ENCODE results near the gene TRAF7.
A peak's percentile ranks its signal among the peaks of the same experiment; 100 is the strongest.

The TRAF7 gene

GRCh38 chr16:2204416-2205103 lies 49.0 kb downstream of the TRAF7 start:
- H3K27me3 ChIP-seq (ENCODE audit: control insufficient read depth, insufficient read depth, low read length), result no peaks in the 10 kb centered on the region
- no peaks in the 10 kb centered on the region for H3K9me3 ChIP-seq (ENCODE audit: control insufficient read depth, low read length)
- H3K79me2 ChIP-seq, result no peaks in the 10 kb centered on the region
- peak overlapping the region; percentile 74 for H3K9ac ChIP-seq
- peak overlapping the region; percentile 99 for H3K4me3 ChIP-seq (ENCODE audit: low read depth, low read length)
- no peaks in the 10 kb centered on the region for H3K36me3 ChIP-seq (ENCODE audit: control insufficient read depth, insufficient read depth, low read length)
- peak overlapping the region; percentile 96 for H3K4me2 ChIP-seq (ENCODE audit: low read length)
- H2AFZ ChIP-seq, result peak overlapping the region; percentile 95
- no peak for TF ChIP-seq CTCF (IDR thresholded peaks at IDR 0.05)
- peak overlapping the region; percentile 91 for H3K27ac ChIP-seq
- peaks cover 3% of the 10 kb centered on the region for H3K4me1 ChIP-seq

- Histone ChIP-seq H3K4me3 (ENCODE audit: low read depth, low read length) (peak within 1 kb of the TSS; percentile 99), H3K4me2 (ENCODE audit: low read length) (peak within 1 kb of the TSS; percentile 96), H2AFZ (peak within 1 kb of the TSS; percentile 95), H3K27ac (peak within 1 kb of the TSS; percentile 91), H3K4me1 (peaks cover 3% of the 10 kb centered on the region), H3K79me2 (no peaks in the 10 kb centered on the region), H3K9me3 (ENCODE audit: control insufficient read depth, low read length) (no peaks in the 10 kb centered on the region), H3K9ac (peak within 1 kb of the TSS; percentile 74), H3K36me3 (ENCODE audit: control insufficient read depth, insufficient read depth, low read length) (no peaks in the 10 kb centered on the region), H3K27me3 (ENCODE audit: control insufficient read depth, insufficient read depth, low read length) (no peaks in the 10 kb centered on the region)
- TF ChIP-seq CTCF (IDR thresholded peaks at IDR 0.05), result peak; percentile 40
Measured at GRCh38 chr16:2205104-2205966, 49.8 kb downstream of the TRAF7 start, which contains the start of gene MLST8. Gene MLST8, plus strand, starts transcription at chr16:2205454. Its CDS starts 632 bp downstream, at chr16:2206086.

- Histone ChIP-seq H3K27me3 (ENCODE audit: control insufficient read depth, insufficient read depth, low read length) (no peaks in the 10 kb centered on the region), H3K4me1 (peaks cover 3% of the 10 kb centered on the region), H3K9ac (no peak overlapping the region), H3K36me3 (ENCODE audit: control insufficient read depth, insufficient read depth, low read length) (no peaks in the 10 kb centered on the region), H3K79me2 (no peaks in the 10 kb centered on the region), H3K27ac (peak overlapping the region; percentile 91), H2AFZ (peak overlapping the region; percentile 95), H3K9me3 (ENCODE audit: control insufficient read depth, low read length) (no peaks in the 10 kb centered on the region), H3K4me3 (ENCODE audit: low read depth, low read length) (peak overlapping the region; percentile 99), H3K4me2 (ENCODE audit: low read length) (peak overlapping the region; percentile 96)
- no peak for TF ChIP-seq CTCF (IDR thresholded peaks at IDR 0.05)
Measured at GRCh38 chr16:2205967-2206313, 50.4 kb downstream of the TRAF7 start.

GRCh38 chr16:2206420-2206779 lies 50.8 kb downstream of the TRAF7 start:
- H3K4me3 ChIP-seq (ENCODE audit: low read depth, low read length), result no peak overlapping the region
- no peak for TF ChIP-seq CTCF (IDR thresholded peaks at IDR 0.05)
- no peaks in the 10 kb centered on the region for H3K36me3 ChIP-seq (ENCODE audit: control insufficient read depth, insufficient read depth, low read length)
- no peak overlapping the region for H3K27ac ChIP-seq
- H3K79me2 ChIP-seq, result no peaks in the 10 kb centered on the region
- H3K27me3 ChIP-seq (ENCODE audit: control insufficient read depth, insufficient read depth, low read length), result no peaks in the 10 kb centered on the region
- H3K9me3 ChIP-seq (ENCODE audit: control insufficient read depth, low read length), result no peaks in the 10 kb centered on the region
- peaks cover 3% of the 10 kb centered on the region for H3K4me1 ChIP-seq
- no peak overlapping the region for H2AFZ ChIP-seq
- H3K4me2 ChIP-seq (ENCODE audit: low read length), result peak overlapping the region; percentile 96
- H3K9ac ChIP-seq, result no peak overlapping the region
